ENCODE data around the gene EXTL1.

The EXTL1 gene

GRCh38 chr1:26046246-26047095 lies 24.9 kb downstream of the EXTL1 start:
- no peak overlapping the region for H3K4me3 ChIP-seq (replicated peaks; ENCODE audit: low read depth, low read length)
- no peak for TF ChIP-seq CTCF (IDR thresholded peaks at IDR 0.05; ENCODE audit: low read length, missing control alignments)
- no peak for DNase-seq (ENCODE audit: low read depth)

- no peak for TF ChIP-seq CTCF (IDR thresholded peaks at IDR 0.05; ENCODE audit: low read length, missing control alignments)
- H3K4me3 ChIP-seq (replicated peaks; ENCODE audit: low read depth, low read length) = no peak overlapping the region
- no peak for DNase-seq (ENCODE audit: low read depth)
These were observed 25.8 kb downstream of the EXTL1 start for GRCh38 chr1:26047278-26047874.

GRCh38 chr1:26049531-26050247 lies 28.1 kb downstream of the EXTL1 start:
- H3K4me3 ChIP-seq (replicated peaks; ENCODE audit: low read depth, low read length) = no peak overlapping the region
- DNase-seq (ENCODE audit: low read depth) = no peak
- TF ChIP-seq CTCF (IDR thresholded peaks at IDR 0.05; ENCODE audit: low read length, missing control alignments) = no peak

- no peak for TF ChIP-seq CTCF (IDR thresholded peaks at IDR 0.05; ENCODE audit: low read length, missing control alignments)
- H3K4me3 ChIP-seq (replicated peaks; ENCODE audit: low read depth, low read length) = no peak overlapping the region
These were observed 28.7 kb downstream of the EXTL1 start for GRCh38 chr1:26050248-26050640.

GRCh38 chr1:26053718-26054560 lies 32.4 kb downstream of the EXTL1 start:
- no peak overlapping the region for H3K4me3 ChIP-seq (replicated peaks; ENCODE audit: low read depth, low read length)
- no peak for DNase-seq (ENCODE audit: low read depth)
- TF ChIP-seq CTCF (IDR thresholded peaks at IDR 0.05; ENCODE audit: low read length, missing control alignments) = no peak

More at GRCh38 chr1:26050248-26050640, 28.7 kb downstream of the EXTL1 start:
- DNase-seq (ENCODE audit: low read depth) = no peak

GRCh38 chr1:26055041-26055440 lies 33.5 kb downstream of the EXTL1 start:
- no peak for DNase-seq (ENCODE audit: low read depth)
- no peak for TF ChIP-seq CTCF (IDR thresholded peaks at IDR 0.05; ENCODE audit: low read length, missing control alignments)
- H3K4me3 ChIP-seq (replicated peaks; ENCODE audit: low read depth, low read length) = no peak overlapping the region

Measured in fibroblast of pulmonary artery (primary cell).